ENCODE measurements around the gene LDLRAD3. TPM values are rescaled to one million over a fixed set of nuclear protein-coding genes. Genes with fewer than 3 reads are reported as not detected.

The LDLRAD3 gene
- total RNA-seq, 1 donor from 2014 or later, result 18.2 TPM

- Mint-ChIP-seq H3K27me3 (ENCODE audit: unreplicated experiment) (no peaks in the 10 kb centered on the region), H3K27ac (ENCODE audit: unreplicated experiment) (no peak overlapping the region), H3K4me1 (ENCODE audit: unreplicated experiment) (peaks cover 7% of the 10 kb centered on the region), H3K36me3 (ENCODE audit: unreplicated experiment) (peaks cover 9% of the 10 kb centered on the region), H3K4me3 (ENCODE audit: unreplicated experiment) (no peak overlapping the region), H3K9me3 (ENCODE audit: unreplicated experiment) (peaks cover 3% of the 10 kb centered on the region)
- DNase-seq (ENCODE audit: extremely low spot score, unreplicated experiment), result no peak
- TF ChIP-seq CTCF (IDR thresholded peaks at IDR 0.05), result no peak
Observed at GRCh38 chr11:36054628-36055027, 110.8 kb downstream of the LDLRAD3 start.

GRCh38 chr11:36056160-36056751 is 112.4 kb downstream of the LDLRAD3 start:
- no peak for DNase-seq (ENCODE audit: extremely low spot score, unreplicated experiment)
- H3K4me1 Mint-ChIP-seq (ENCODE audit: unreplicated experiment), result peaks cover 5% of the 10 kb centered on the region
- H3K9me3 Mint-ChIP-seq (ENCODE audit: unreplicated experiment), result peaks cover 5% of the 10 kb centered on the region
- no peak overlapping the region for H3K27ac Mint-ChIP-seq (ENCODE audit: unreplicated experiment)
- H3K27me3 Mint-ChIP-seq (ENCODE audit: unreplicated experiment), result no peaks in the 10 kb centered on the region
- no peak overlapping the region for H3K4me3 Mint-ChIP-seq (ENCODE audit: unreplicated experiment)
- peak; percentile 55 for TF ChIP-seq CTCF (IDR thresholded peaks at IDR 0.05)
- peaks cover 1% of the 10 kb centered on the region for H3K36me3 Mint-ChIP-seq (ENCODE audit: unreplicated experiment)

- no peak for DNase-seq (ENCODE audit: extremely low spot score, unreplicated experiment)
- no peak overlapping the region for H3K27ac Mint-ChIP-seq (ENCODE audit: unreplicated experiment)
- TF ChIP-seq CTCF (IDR thresholded peaks at IDR 0.05), result no peak
- peaks cover 1% of the 10 kb centered on the region for H3K36me3 Mint-ChIP-seq (ENCODE audit: unreplicated experiment)
- H3K4me3 Mint-ChIP-seq (ENCODE audit: unreplicated experiment), result no peak overlapping the region
- H3K27me3 Mint-ChIP-seq (ENCODE audit: unreplicated experiment), result no peaks in the 10 kb centered on the region
- H3K9me3 Mint-ChIP-seq (ENCODE audit: unreplicated experiment), result peaks cover 5% of the 10 kb centered on the region
- H3K4me1 Mint-ChIP-seq (ENCODE audit: unreplicated experiment), result no peaks in the 10 kb centered on the region
Observed at GRCh38 chr11:36057379-36058042, 113.6 kb downstream of the LDLRAD3 start.

- TF ChIP-seq CTCF (IDR thresholded peaks at IDR 0.05), result no peak
- Mint-ChIP-seq H3K36me3 (ENCODE audit: unreplicated experiment) (peaks cover 1% of the 10 kb centered on the region), H3K4me3 (ENCODE audit: unreplicated experiment) (no peak overlapping the region), H3K27me3 (ENCODE audit: unreplicated experiment) (no peaks in the 10 kb centered on the region), H3K4me1 (ENCODE audit: unreplicated experiment) (no peaks in the 10 kb centered on the region), H3K9me3 (ENCODE audit: unreplicated experiment) (peaks cover 5% of the 10 kb centered on the region), H3K27ac (ENCODE audit: unreplicated experiment) (no peak overlapping the region)
- DNase-seq (ENCODE audit: extremely low spot score, unreplicated experiment), result no peak
Observed at GRCh38 chr11:36059660-36060059, 115.8 kb downstream of the LDLRAD3 start.

- Mint-ChIP-seq H3K4me3 (ENCODE audit: unreplicated experiment) (no peak overlapping the region), H3K27ac (ENCODE audit: unreplicated experiment) (no peak overlapping the region), H3K4me1 (ENCODE audit: unreplicated experiment) (no peaks in the 10 kb centered on the region), H3K9me3 (ENCODE audit: unreplicated experiment) (peaks cover 8% of the 10 kb centered on the region), H3K36me3 (ENCODE audit: unreplicated experiment) (peaks cover 1% of the 10 kb centered on the region), H3K27me3 (ENCODE audit: unreplicated experiment) (no peaks in the 10 kb centered on the region)
- DNase-seq (ENCODE audit: extremely low spot score, unreplicated experiment), result no peak
- no peak for TF ChIP-seq CTCF (IDR thresholded peaks at IDR 0.05)
Observed at GRCh38 chr11:36060926-36061325, 117.1 kb downstream of the LDLRAD3 start.
